GF-D8 (cell line): Measurements from ENCODE around the gene RDH12.
"Not testable (repeated sequence)": the region's sequence is repeated elsewhere in the genome, so short reads cannot be mapped to it uniquely, and the experiment has no call there.

Experiments used
- DNase-seq: peaks from one replicate; lab custom pipeline; 2025; lab: John Stamatoyannopoulos, UW

RDH12 gene

GRCh38 chr14:67701492-67701891 is at the start of gene RDH12:
TSS of gene RDH12 (plus strand) at chr14:67701886. CDS start at chr14:67722643, 20,757 bp downstream.
- DNase-seq: not testable (repeated sequence)

GRCh38 chr14:67652189-67652588 is 49.5 kb upstream of the RDH12 start:
- DNase-seq: no peak

DNA sequence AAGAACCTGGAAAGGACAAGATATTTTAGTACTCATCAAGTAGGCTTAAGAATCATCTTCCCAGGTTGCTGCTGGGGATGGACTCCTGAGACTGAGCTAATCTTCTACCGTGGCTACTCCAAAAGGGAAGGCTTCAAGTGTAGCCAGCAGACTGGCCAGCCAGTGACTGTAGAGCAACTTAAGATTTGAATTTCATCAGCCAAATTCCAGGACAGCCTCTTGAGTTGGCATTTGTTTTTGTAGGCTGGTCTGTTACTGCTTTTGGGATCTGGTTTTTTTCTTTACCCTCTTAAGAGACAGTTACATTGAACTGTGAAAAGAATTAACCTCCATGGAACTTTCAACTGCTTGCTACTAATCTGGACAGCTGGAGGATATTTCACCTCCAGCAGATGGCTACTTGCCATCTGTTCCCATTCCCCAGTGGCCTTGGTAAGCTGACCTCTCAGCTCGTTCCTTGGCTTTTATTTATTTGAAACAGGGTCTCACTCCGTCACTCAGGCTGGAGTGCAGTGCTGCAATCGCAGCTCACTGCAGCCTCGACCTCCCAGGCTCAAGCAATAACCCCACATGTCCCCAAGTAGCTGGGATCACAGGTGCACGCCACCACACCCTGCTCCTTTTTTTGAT is 47.9 kb upstream of the RDH12 start:
- no peak for DNase-seq

DNA sequence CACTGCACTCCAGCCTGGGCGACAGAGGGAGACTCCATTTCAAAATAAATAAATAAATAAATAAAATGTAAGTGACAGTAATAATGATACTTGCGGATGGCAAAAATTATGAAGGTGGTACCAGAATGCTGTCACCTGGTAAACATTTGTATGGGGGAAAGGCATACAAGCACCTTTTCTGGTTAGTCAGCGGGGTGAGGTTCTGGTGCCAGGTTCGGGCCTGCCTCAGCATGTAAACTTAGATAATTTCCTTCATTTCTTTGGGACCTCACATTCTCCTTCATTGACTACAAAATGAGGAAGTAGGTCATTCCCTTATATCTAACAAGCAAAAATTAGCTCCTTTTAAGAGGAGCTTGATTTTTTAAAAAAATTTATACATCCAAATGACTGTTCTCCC is 38.1 kb upstream of the RDH12 start:
- no peak for DNase-seq

DNA sequence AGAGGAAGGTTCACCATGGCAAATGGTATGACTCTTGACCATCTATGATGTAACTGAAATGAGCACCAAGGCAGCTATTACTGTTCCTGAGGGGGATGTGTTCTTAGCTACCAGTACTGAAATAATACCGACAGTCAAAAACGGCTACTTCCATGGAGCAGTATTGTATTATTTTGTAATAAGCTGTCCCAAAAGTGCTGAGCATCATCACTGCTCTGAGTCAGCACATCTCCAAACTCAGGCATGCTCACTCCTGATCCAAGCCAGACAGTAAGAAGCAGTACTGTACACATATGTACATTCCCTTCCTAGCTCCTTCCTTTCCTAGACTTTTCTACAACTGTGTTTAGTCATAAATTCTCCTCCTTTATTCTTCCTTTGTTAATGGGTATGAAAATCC is 35.8 kb upstream of the RDH12 start:
- DNase-seq: no peak

- no peak for DNase-seq
These were observed 34.8 kb upstream of the RDH12 start for GRCh38 chr14:67666750-67667449.

GRCh38 chr14:67668559-67668958 is 33.1 kb upstream of the RDH12 start:
- DNase-seq: no peak

- no peak for DNase-seq
These were observed 28.2 kb upstream of the RDH12 start for GRCh38 chr14:67673451-67673850.

GRCh38 chr14:67674139-67674479 is 27.6 kb upstream of the RDH12 start:
- no peak for DNase-seq

DNA sequence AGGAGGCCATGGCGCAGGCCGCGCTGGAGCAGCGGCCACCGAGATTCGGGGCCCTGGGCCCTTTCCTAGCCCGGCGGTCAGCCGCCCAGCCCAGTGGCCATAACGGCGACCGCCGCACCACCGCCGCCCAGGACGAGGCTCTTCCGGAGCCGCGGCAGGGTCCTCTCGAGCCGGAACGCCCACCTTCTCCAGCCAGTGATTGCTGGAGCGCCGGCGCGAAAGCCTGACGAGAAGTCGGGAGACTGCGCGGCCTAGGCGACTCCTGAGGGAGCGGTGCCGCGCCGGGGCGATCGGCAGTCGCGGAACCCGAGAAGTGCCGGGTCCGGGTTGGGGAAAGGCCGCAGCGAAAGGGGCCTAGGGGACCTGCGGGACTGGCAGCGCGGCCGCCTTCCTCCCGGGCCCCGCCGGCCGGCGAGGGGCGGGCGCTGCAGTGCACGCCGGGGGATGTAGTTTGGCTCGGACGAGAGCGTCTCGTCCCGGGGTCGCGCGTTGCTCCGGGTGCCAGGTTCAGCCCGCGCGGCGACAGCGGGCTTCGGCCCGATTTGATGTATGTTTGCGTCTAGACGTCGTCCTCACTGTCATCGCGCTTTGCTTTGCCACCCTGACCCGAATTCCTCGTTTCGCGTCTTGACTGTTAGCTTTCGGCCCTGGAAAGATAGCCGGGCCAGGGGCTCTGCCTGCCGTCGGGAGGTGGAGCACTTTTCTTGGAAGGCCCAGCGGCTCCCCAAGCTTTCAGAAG is 27.0 kb upstream of the RDH12 start, which contains the start of gene VTI1B:
VTI1B (minus strand) TSS at position 153 of the 739 bp plus-strand sequence; CDS start at position 10, 143 bp downstream.
- peak; percentile 27 for DNase-seq

GRCh38 chr14:67675219-67675582 is 26.5 kb upstream of the RDH12 start:
- DNase-seq: no peak

GRCh38 chr14:67679006-67679405 is 22.7 kb upstream of the RDH12 start:
- no peak for DNase-seq

DNA sequence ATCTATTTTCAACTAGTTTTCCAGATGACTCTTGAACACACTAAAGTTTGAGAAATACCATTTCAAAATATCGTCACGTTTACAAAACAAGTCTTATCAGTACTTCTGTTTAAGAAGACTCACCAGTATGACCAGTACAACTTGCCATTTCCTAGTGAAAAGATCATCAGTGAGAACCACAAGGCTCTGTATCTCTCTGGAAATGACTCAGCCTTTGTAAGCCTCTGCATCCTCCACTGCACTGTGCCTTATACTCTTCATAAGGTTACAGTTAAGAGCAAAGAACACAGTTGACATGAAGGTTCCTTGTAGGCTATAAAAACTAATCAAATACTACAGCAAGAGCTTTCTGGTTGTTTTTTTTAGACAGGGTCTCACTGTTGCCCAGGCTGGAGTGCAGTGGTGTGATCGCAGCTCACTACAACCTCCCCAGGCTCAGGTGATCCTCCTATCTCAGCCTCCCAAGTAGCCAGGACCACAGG is 21.5 kb upstream of the RDH12 start:
- DNase-seq: no peak

GRCh38 chr14:67680941-67681340 is 20.7 kb upstream of the RDH12 start:
- no peak for DNase-seq

GRCh38 chr14:67683842-67684241 is 17.8 kb upstream of the RDH12 start:
- DNase-seq: no peak

GRCh38 chr14:67690011-67690410 is 11.7 kb upstream of the RDH12 start:
- no peak for DNase-seq

GRCh38 chr14:67694791-67695393 is 6.8 kb upstream of the RDH12 start:
- peak; percentile 26 for DNase-seq

DNA sequence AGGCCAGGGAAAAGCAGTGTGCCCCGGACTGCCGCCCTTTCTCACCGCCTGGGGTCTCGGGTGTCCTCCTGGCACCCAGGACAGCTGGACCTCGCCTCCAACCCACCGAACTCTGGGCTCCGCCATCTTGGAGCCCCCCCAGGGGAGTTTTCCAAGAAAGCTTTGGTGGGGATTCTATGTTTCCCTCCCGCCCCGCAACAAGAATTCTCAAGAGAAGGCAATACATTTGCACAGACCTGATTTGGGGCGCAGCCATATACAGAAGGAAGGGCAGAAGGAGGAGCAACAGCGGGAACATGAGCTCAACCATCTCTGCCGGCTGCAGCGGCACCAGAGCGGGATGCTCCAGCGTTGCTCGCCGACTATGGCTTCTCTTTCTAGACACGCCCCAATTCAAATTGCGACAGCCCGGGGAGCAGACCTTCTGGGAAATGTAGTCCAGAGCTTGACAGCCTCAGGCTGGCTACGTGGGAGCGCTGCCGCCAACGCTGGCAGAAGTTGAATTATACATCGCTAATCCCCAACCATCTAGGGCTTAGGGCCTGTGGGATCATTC is 6.2 kb upstream of the RDH12 start, which contains the start of gene RDH11:
RDH11 (minus strand) TSS at position 371 of the 556 bp plus-strand sequence; CDS start at position 310, 61 bp downstream.
- DNase-seq: peak; percentile 54

DNA sequence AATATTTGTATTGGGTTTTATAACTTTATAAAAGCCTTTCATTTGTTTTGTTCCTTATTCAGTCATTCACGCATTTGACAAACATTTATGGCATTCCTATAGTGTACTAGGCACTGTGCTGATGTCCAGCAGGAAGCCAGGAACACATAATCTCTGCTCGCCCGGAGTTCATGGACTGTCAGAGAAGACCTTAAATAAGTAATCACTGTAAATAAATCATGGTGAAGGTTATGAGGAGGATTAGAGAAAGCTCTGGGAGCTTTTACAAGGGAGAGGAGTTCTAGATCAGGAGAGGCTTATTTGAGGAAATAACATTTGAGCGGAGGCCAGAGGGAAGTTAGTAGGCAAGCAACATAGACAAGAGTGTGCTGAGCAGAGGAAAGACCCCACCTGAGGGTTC is 4.7 kb upstream of the RDH12 start:
- no peak for DNase-seq

DNA sequence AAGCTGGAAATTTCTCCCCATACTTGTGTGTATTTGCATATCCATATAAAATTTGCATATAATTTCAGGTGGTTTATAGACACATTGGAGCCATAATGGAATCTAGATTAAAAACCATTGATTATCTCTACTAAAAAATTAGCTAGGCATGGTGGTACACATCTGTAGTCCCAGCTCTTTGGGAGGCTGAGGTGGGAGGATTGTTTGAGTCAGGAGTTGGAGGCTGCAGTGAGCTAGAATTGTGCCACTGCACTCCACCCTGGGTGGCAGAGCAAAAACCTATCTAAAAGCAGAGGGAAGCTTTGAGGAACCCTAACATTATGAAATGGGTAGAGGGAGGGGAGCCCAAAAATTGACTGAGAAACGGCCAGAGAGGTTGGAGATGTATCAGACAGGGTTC is 3.5 kb upstream of the RDH12 start:
- no peak for DNase-seq

DNA sequence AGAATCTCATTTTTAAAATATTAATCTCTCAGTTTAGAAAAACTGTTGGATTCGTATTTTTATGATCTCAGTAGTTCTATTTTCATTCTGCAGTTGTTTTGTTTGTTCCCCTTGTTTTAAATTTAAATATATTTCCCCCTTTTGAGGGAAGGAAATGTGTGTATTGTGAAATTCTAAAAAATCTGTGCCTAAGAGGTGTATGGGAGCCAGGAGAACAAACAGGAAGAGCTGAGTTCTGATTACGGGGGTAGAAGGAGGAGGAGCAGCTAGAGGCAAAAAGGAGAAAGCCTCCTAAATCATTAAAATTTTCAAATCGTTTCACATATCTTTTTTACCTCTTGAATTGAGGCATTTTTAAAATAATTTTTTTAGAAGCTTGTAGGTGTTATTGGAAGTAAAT is 2.3 kb downstream of the RDH12 start:
- DNase-seq: no peak

DNA sequence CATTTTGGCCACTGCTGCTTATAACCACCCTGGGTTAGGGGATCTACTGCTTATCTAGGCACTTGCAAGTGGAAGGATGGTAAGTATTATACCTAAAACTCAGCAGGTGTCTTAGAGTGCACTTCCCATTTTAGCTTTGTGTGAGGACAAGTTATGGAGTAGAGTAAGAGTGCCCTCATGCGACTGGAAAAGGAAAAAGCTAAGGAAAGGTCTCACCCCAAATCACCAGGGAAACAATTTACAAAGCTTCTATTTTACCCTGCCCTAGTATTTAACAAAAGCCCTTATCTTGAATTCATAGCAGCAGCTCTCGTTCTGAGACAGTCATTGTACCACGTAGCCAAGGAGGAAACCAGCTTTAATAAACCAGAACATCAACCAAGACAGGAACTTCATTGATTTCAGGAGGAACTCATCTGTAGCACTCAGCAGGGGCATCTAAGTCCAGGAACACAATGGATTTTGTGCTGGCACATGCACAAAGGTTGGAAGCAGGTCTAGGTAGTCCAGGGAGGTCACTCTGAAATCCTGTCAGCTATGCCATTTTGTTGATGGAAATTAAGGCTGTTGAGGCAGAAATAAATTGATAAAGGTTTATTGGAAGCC is 2.9 kb downstream of the RDH12 start:
- no peak for DNase-seq
